MCF 10A (cell line): Measurements from ENCODE around the gene SH3RF1. TPM values are rescaled to one million over a fixed set of nuclear protein-coding genes. Genes with fewer than 3 reads are reported as not detected.

Source experiments
- BruUV-seq: library from RNA; stranded (reverse); fragments of 400-500 nt; replicated peaks from 2 replicates; lab custom pipeline; 2021; lab: Mats Ljungman, UMichigan
- CTCF ChIA-PET: fragments of 300-600 bp; sonication (Branson Sonifier 250); formaldehyde crosslinking; extraction: SDS; loops from one replicate; lab custom pipeline; 2021; ENCODE audit warnings: antibody characterized with exemption, inconsistent platforms; lab: Yijun Ruan, JAX
- POLR2A ChIA-PET: fragments of 300-600, 350-650 bp; sonication (Branson Sonifier 250); formaldehyde crosslinking; extraction: SDS; loops from one replicate; lab custom pipeline; 2020; ENCODE audit warnings: antibody characterized with exemption, inconsistent platforms; lab: Yijun Ruan, JAX
- DNase-seq: peaks from one replicate; pipeline ENCODE4 v3.0.0-alpha.2; 2018; ENCODE audit not compliant: unreplicated experiment
- H3K27ac Mint-ChIP-seq: one replicate; pipeline ENCODE4 v1.8.0; 2022; ENCODE audit warnings: mild to moderate bottlenecking, low read depth, mixed read lengths; ENCODE audit not compliant: unreplicated experiment
- H3K27me3 Mint-ChIP-seq: one replicate; pipeline ENCODE4 v1.8.0; 2022; ENCODE audit warnings: mixed read lengths; ENCODE audit not compliant: insufficient read depth, unreplicated experiment
- H3K36me3 Mint-ChIP-seq: one replicate; pipeline ENCODE4 v1.8.0; 2022; ENCODE audit warnings: mild to moderate bottlenecking, moderate library complexity, mixed read lengths; ENCODE audit not compliant: insufficient read depth, unreplicated experiment
- H3K4me1 Mint-ChIP-seq: one replicate; pipeline ENCODE4 v1.8.0; 2022; ENCODE audit warnings: mixed read lengths; ENCODE audit not compliant: insufficient read depth, unreplicated experiment
- H3K4me3 Mint-ChIP-seq: one replicate; pipeline ENCODE4 v1.8.0; 2022; ENCODE audit warnings: mild to moderate bottlenecking, moderate library complexity, mixed read lengths; ENCODE audit not compliant: unreplicated experiment
- H3K9me3 Mint-ChIP-seq: one replicate; pipeline ENCODE4 v1.8.0; 2022; ENCODE audit warnings: mixed read lengths; ENCODE audit not compliant: unreplicated experiment
- intact Hi-C: fragments of 100-400 bp; cut with micrococcal nuclease; formaldehyde crosslinking; loops from 2 replicates; pipeline ENCODE4 v1.14.1; 2022
- total RNA-seq: library from RNA; stranded (reverse); gene quantifications from 2 replicates; pipeline ENCODE4 v1.2.3, GENCODE V29; 2022
- TF ChIP-seq, protein P1 (sequence below): fragments of 200-600 bp; IDR thresholded peaks from one replicate; pipeline ENCODE4 v1.8.0; 2022; ENCODE audit warnings: antibody characterized with exemption, mild to moderate bottlenecking; ENCODE audit not compliant: unreplicated experiment

SH3RF1 gene
- total RNA-seq, 1 experiment from 2014 or later = 17.4 TPM

DNA sequence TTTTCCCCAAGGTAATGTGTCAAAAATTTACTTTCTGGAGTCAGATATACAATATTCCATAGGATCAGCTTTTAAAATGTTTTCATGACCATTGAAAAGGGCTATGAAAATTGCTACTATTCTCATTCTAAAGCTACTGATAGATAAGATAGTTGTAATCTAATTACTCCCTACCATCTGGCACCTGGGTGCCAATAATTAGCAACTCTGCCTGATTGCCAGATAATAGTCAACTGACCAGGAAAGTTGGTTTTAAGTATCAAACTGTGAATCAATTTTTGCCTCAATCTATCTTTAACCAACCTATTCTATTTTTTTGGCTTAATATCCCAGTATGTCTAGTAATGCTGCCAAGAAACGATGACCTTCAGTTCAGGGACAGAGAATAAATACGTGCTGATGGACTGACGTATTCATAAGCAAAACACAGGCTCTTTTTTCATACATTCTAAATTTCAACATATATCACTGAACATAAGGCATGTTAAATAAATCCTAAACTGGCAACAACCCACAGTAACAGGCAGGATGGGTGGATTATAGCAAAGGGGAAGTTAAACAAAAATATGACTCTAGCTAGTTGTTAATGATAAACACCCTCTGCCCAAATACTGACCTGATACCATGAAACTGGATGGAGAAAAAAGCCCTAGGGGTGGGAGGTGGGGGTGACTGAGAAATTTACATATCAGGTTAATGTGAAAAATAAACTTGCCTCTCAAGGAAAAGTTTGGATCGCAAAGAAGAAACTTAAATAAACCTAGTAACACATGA lies 18.2 kb downstream of the SH3RF1 start:
- no peak overlapping the region for H3K4me3 Mint-ChIP-seq
- DNase-seq = no peak
- TF ChIP-seq, protein P1, sequence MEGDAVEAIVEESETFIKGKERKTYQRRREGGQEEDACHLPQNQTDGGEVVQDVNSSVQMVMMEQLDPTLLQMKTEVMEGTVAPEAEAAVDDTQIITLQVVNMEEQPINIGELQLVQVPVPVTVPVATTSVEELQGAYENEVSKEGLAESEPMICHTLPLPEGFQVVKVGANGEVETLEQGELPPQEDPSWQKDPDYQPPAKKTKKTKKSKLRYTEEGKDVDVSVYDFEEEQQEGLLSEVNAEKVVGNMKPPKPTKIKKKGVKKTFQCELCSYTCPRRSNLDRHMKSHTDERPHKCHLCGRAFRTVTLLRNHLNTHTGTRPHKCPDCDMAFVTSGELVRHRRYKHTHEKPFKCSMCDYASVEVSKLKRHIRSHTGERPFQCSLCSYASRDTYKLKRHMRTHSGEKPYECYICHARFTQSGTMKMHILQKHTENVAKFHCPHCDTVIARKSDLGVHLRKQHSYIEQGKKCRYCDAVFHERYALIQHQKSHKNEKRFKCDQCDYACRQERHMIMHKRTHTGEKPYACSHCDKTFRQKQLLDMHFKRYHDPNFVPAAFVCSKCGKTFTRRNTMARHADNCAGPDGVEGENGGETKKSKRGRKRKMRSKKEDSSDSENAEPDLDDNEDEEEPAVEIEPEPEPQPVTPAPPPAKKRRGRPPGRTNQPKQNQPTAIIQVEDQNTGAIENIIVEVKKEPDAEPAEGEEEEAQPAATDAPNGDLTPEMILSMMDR = no peak
- H3K9me3 Mint-ChIP-seq = no peaks in the 10 kb centered on the region
- CTCF ChIA-PET = interaction anchor here (1.0 to 1.5 kb wide), 7 partner anchors 9 to 86 kb away, joined by 3 to 7 read pairs (median 4); no protein-coding TSS in a partner anchor
- no peaks in the 10 kb centered on the region for H3K36me3 Mint-ChIP-seq
- H3K27me3 Mint-ChIP-seq = no peaks in the 10 kb centered on the region
- no TSS peak for BruUV-seq
- intact Hi-C loops = no loop called here
- POLR2A ChIA-PET = interaction anchor here (1.9 to 3.7 kb wide), 2 partner anchors 17 to 23 kb away, joined by 5 to 27 read pairs; partner anchors contain the start of gene SH3RF1
- H3K27ac Mint-ChIP-seq = no peak overlapping the region
- H3K4me1 Mint-ChIP-seq = peaks cover 58% of the 10 kb centered on the region

DNA sequence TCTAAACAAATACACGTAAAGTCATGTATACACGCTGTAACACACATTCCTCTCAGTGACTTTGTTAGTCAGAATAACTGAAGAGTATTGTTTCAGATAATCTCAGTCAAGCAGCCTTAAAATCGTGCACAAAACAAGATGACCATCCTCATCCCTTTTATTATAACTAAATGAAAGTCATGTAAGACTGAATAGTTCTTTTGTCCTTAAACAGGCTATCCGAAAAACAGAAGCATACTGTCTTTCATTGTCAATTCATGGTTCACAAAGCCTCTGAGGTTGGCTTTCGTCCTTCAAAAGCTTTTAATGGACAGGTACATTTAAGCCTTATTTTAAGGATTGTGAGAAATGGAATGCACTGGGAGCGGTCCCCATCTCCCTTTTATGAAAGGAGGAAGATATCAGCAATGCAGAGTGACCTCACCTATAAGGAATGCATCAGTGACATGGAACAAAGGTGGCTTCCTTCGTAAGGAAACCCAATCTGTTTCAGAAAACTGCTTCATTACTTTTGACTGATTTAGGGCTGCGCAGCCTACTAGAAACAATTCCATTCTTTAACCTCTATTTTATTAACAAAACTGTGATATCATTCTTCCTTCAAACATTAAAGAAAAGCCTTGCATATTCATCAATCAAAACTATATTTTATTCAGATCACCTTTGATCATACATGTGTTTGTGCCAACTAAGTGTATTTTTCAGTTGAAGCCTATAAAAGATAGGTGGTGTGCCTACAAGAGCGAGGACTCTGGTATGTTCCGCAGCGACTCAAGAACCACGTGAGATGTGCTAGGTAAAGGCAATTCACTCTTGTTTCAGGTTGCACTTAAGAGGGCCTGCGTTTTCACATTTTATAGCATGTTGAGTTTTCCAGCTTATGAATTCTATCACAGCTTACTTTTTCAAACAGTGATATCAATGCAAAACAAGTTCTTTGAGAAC lies 19.2 kb downstream of the SH3RF1 start:
- Mint-ChIP-seq H3K36me3 (no peaks in the 10 kb centered on the region), H3K27me3 (no peaks in the 10 kb centered on the region), H3K9me3 (no peaks in the 10 kb centered on the region), H3K4me3 (no peak overlapping the region), H3K4me1 (peaks cover 63% of the 10 kb centered on the region), H3K27ac (no peak overlapping the region)
- CTCF ChIA-PET = interaction anchor here (0.6 to 1.5 kb wide), 6 partner anchors 14 to 542 kb away, joined by 3 read pairs; no protein-coding TSS in a partner anchor
- TF ChIP-seq, protein P1 = no peak
- DNase-seq = no peak
- intact Hi-C loops = no loop called here
- POLR2A ChIA-PET = interaction anchor here (1.0 to 3.7 kb wide), 5 partner anchors 13 to 22 kb away, joined by 3 to 27 read pairs (median 5); partner anchors contain the start of gene SH3RF1
- no TSS peak for BruUV-seq

DNA sequence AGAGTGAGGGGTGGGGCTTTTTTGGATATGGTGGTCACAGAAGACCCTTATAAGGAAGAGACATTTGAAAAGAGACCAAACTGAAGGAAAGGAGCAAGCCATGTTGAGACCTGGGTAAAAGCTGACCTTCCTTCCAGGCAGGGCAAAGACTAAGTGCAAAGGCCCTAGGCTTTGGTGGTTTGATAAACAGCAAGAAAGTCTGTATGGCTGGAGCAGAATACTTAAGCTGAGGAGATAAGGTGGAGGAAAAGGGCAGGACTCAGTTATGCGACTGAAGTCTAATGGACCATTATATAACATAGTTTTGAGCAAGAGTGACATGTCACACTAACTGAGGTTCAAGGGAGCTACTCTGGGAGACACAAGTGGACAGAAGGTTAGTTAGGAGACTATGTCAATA lies 20.0 kb downstream of the SH3RF1 start:
- no peaks in the 10 kb centered on the region for H3K36me3 Mint-ChIP-seq
- H3K4me1 Mint-ChIP-seq = peaks cover 63% of the 10 kb centered on the region
- intact Hi-C loops = no loop called here
- TF ChIP-seq, protein P1 = no peak
- DNase-seq = no peak
- POLR2A ChIA-PET = interaction anchor here (1.0 to 2.1 kb wide), 3 partner anchors 12 to 19 kb away, joined by 3 to 5 read pairs (median 3); no protein-coding TSS in a partner anchor
- CTCF ChIA-PET = interaction anchor here (0.6 to 1.5 kb wide), 5 partner anchors 18 to 541 kb away, joined by 3 read pairs; no protein-coding TSS in a partner anchor
- no peaks in the 10 kb centered on the region for H3K27me3 Mint-ChIP-seq
- H3K4me3 Mint-ChIP-seq = no peak overlapping the region
- H3K27ac Mint-ChIP-seq = peak overlapping the region; percentile 69
- no TSS peak for BruUV-seq
- H3K9me3 Mint-ChIP-seq = no peaks in the 10 kb centered on the region
